ENCODE data around the gene RBKS. TPM values are rescaled to one million over a fixed set of nuclear protein-coding genes. Genes with fewer than 3 reads are reported as not detected.

RBKS gene
- total RNA-seq, 2 experiments from 2014 or later: 2.6 to 3.0 TPM

GRCh38 chr2:27803046-27803445, 87.1 kb downstream of the RBKS start:
- Mint-ChIP-seq H3K4me3 (no peak overlapping the region), H3K9me3 (no peaks in the 10 kb centered on the region), H3K36me3 (ENCODE audit: low read depth) (no peaks in the 10 kb centered on the region), H3K4me1 (ENCODE audit: low read depth) (no peaks in the 10 kb centered on the region), H3K27me3 (no peaks in the 10 kb centered on the region), H3K27ac (no peak overlapping the region)
- Histone ChIP-seq H3K4me1 (ENCODE audit: insufficient read depth, low read length) (no peaks in the 10 kb centered on the region), H3K9me3 (ENCODE audit: control insufficient read depth in 1 of 2, insufficient read depth in 1 of 2, low read length in 2 of 2) (no peaks in the 10 kb centered on the region), H3K4me3 (ENCODE audit: low read length) (no peak overlapping the region), H3K27me3 (ENCODE audit: control insufficient read depth in 1 of 2, insufficient read depth in 2 of 2, low read length in 2 of 2) (no peaks in the 10 kb centered on the region), H3K27ac (ENCODE audit: low read depth in 1 of 2, low read length in 2 of 2) (no peak overlapping the region), H3K36me3 (ENCODE audit: insufficient read depth, low read length) (no peaks in the 10 kb centered on the region)
- ATAC-seq (ENCODE audit: poor library complexity): no peak
- no peak for DNase-seq
- intact Hi-C loops (cut with DNase I, micrococcal nuclease): no loop called here
- no peak for TF ChIP-seq CTCF (IDR thresholded peaks at IDR 0.05)
- ChIA-PET CTCF (no interaction called here), POLR2A (no interaction called here)

- H3K9me3 ChIP-seq (ENCODE audit: control insufficient read depth in 1 of 2, insufficient read depth in 1 of 2, low read length in 2 of 2): no peaks in the 10 kb centered on the region
- no peaks in the 10 kb centered on the region for H3K4me1 ChIP-seq (ENCODE audit: insufficient read depth, low read length)
- POLR2A ChIA-PET: no interaction called here
- ATAC-seq (ENCODE audit: poor library complexity) (no peak), DNase-seq (no peak)
- Mint-ChIP-seq H3K27me3 (no peaks in the 10 kb centered on the region), H3K9me3 (no peaks in the 10 kb centered on the region), H3K36me3 (ENCODE audit: low read depth) (no peaks in the 10 kb centered on the region), H3K4me1 (ENCODE audit: low read depth) (no peaks in the 10 kb centered on the region), H3K4me3 (no peak overlapping the region), H3K27ac (no peak overlapping the region)
- no peak for TF ChIP-seq CTCF (IDR thresholded peaks at IDR 0.05)
- no peak overlapping the region for H3K27ac ChIP-seq (ENCODE audit: low read depth in 1 of 2, low read length in 2 of 2)
- no peaks in the 10 kb centered on the region for H3K36me3 ChIP-seq (ENCODE audit: insufficient read depth, low read length)
- intact Hi-C loops (cut with DNase I, micrococcal nuclease): no loop called here
- H3K27me3 ChIP-seq (ENCODE audit: control insufficient read depth in 1 of 2, insufficient read depth in 2 of 2, low read length in 2 of 2): no peaks in the 10 kb centered on the region
- no peak overlapping the region for H3K4me3 ChIP-seq (ENCODE audit: low read length)
- CTCF ChIA-PET: no interaction called here
Observed at GRCh38 chr2:27802547-27802946, 87.6 kb downstream of the RBKS start.

- TF ChIP-seq CTCF (IDR thresholded peaks at IDR 0.05): no peak
- no peak for ATAC-seq (ENCODE audit: poor library complexity)
Observed at GRCh38 chr2:27800856-27801255, 89.3 kb downstream of the RBKS start.

More at GRCh38 chr2:27800856-27801255, 89.3 kb downstream of the RBKS start:
- H3K4me1 Mint-ChIP-seq (ENCODE audit: low read depth): no peaks in the 10 kb centered on the region
- ChIA-PET CTCF (no interaction called here), POLR2A (no interaction called here)
- Histone ChIP-seq H3K36me3 (ENCODE audit: insufficient read depth, low read length) (no peaks in the 10 kb centered on the region), H3K4me3 (ENCODE audit: low read length) (no peak overlapping the region), H3K9me3 (ENCODE audit: control insufficient read depth in 1 of 2, insufficient read depth in 1 of 2, low read length in 2 of 2) (no peaks in the 10 kb centered on the region), H3K27ac (ENCODE audit: low read depth in 1 of 2, low read length in 2 of 2) (no peak overlapping the region), H3K4me1 (ENCODE audit: insufficient read depth, low read length) (no peaks in the 10 kb centered on the region), H3K27me3 (ENCODE audit: control insufficient read depth in 1 of 2, insufficient read depth in 2 of 2, low read length in 2 of 2) (no peaks in the 10 kb centered on the region)
- no peak overlapping the region for H3K27ac Mint-ChIP-seq
- no peaks in the 10 kb centered on the region for H3K9me3 Mint-ChIP-seq
- no peak for DNase-seq
- H3K4me3 Mint-ChIP-seq: no peak overlapping the region
- intact Hi-C loops (cut with DNase I, micrococcal nuclease): no loop called here
- H3K36me3 Mint-ChIP-seq (ENCODE audit: low read depth): no peaks in the 10 kb centered on the region
- H3K27me3 Mint-ChIP-seq: no peaks in the 10 kb centered on the region

Measured in CD4-positive, alpha-beta T cell (primary cell).